Kidney (tissue), 14 donors: ENCODE results near the gene PYCR2. TPM values are rescaled to one million over a fixed set of nuclear protein-coding genes. Genes with fewer than 3 reads are reported as not detected.
A peak's percentile ranks its signal among the peaks of the same experiment; 100 is the strongest.

Experiments used
- DNase-seq, 5 donors: peaks; one replicate each; pipeline ENCODE4 v3.0.0-alpha.2; 2013 to 2020
- FAIRE-seq: peaks from 2 replicates; lab custom pipeline; 2012; peaks lifted over from hg19 to GRCh38; lab: Jason Lieb, UNC
- H3K27ac ChIP-seq, 2 donors: one replicate each; pipeline ENCODE4 v1.7.0; 2013; ENCODE audit warnings: low read depth in 2 of 2, low read length in 2 of 2, inconsistent platforms in 1 of 2
- H3K27me3 ChIP-seq: one replicate; pipeline ENCODE4 v1.7.1; 2013; ENCODE audit warnings: low read length, inconsistent platforms; ENCODE audit not compliant: control insufficient read depth, insufficient read depth
- H3K36me3 ChIP-seq, 3 donors: one replicate each; pipeline versions ENCODE4 v1.7.0 to v1.7.1; 2013; ENCODE audit warnings: low read length in 3 of 3, control low read depth in 1 of 3, inconsistent platforms in 1 of 3; ENCODE audit not compliant: insufficient read depth in 3 of 3, control insufficient read depth in 2 of 3
- H3K4me1 ChIP-seq, 3 donors: one replicate each; pipeline versions ENCODE4 v1.7.0 to v1.7.1; 2013; ENCODE audit warnings: low read length in 3 of 3, inconsistent platforms in 1 of 3, low read depth in 1 of 3; ENCODE audit not compliant: control insufficient read depth in 2 of 3, insufficient read depth in 2 of 3
- H3K4me3 ChIP-seq, 3 donors: one replicate each; pipeline versions ENCODE4 v1.7.0 to v1.8.1; 2013; ENCODE audit warnings: low read length in 3 of 3, control low read depth in 1 of 3, inconsistent platforms in 1 of 3
- H3K9ac ChIP-seq, 3 donors: one replicate each; pipeline versions ENCODE4 v1.7.0 to v1.7.1; 2013; ENCODE audit warnings: low read length in 3 of 3, control low read depth in 1 of 3, inconsistent platforms in 1 of 3
- H3K9me3 ChIP-seq, 3 donors: one replicate each; pipeline versions ENCODE4 v1.7.0 to v1.7.1; 2013; ENCODE audit warnings: low read length in 3 of 3, control low read depth in 1 of 3, inconsistent platforms in 1 of 3; ENCODE audit not compliant: control insufficient read depth in 2 of 3, insufficient read depth in 1 of 3
- intact Hi-C: fragments of 100-400 bp; cut with DNase I; formaldehyde crosslinking; loops from one replicate; pipeline ENCODE4 v1.11.1; 2022
- polyA plus RNA-seq: library from polyadenylated mRNA; stranded (reverse); fragments of 350-450 nt; fragmentation: Illumina TruSeq; extraction: RNeasy Lipid Tissue Mini Kit (QIAGEN cat#74804); gene quantifications from one replicate; pipeline ENCODE4 v1.2.3, GENCODE V29; 2014; ENCODE audit warnings: low read depth, low replicate concordance; ENCODE audit not compliant: insufficient read depth
- total RNA-seq: library from RNA; stranded (reverse); fragmentation: NEBNext Ultra II Directional; extraction: Animal tissue kit (Norgen Biotek cat#: 25700); gene quantifications from one replicate; pipeline ENCODE4 v1.2.1, GENCODE V29; 2021
- TF ChIP-seq, protein P1 (sequence below): IDR thresholded peaks from 3 replicates; pipeline ENCODE4 v1.5.1; 2012; ENCODE audit warnings: mild to moderate bottlenecking, moderate library complexity, borderline replicate concordance; ENCODE audit not compliant: insufficient read depth; ENCODE audit errors: extremely low read depth
- donor health status: control.
- donor health status: control.
- donor health status: control.
- donor health status: control.
- donor health status: control.
- donor health status: DM: yes; HTN: yes; CAD: no.
- donor health status: Normal renal cell carcinoma (clear cell type).

PYCR2 gene
- total and polyA plus RNA-seq, 2 donors from 2014 or later, result 72.4 to 79.3 TPM

DNA sequence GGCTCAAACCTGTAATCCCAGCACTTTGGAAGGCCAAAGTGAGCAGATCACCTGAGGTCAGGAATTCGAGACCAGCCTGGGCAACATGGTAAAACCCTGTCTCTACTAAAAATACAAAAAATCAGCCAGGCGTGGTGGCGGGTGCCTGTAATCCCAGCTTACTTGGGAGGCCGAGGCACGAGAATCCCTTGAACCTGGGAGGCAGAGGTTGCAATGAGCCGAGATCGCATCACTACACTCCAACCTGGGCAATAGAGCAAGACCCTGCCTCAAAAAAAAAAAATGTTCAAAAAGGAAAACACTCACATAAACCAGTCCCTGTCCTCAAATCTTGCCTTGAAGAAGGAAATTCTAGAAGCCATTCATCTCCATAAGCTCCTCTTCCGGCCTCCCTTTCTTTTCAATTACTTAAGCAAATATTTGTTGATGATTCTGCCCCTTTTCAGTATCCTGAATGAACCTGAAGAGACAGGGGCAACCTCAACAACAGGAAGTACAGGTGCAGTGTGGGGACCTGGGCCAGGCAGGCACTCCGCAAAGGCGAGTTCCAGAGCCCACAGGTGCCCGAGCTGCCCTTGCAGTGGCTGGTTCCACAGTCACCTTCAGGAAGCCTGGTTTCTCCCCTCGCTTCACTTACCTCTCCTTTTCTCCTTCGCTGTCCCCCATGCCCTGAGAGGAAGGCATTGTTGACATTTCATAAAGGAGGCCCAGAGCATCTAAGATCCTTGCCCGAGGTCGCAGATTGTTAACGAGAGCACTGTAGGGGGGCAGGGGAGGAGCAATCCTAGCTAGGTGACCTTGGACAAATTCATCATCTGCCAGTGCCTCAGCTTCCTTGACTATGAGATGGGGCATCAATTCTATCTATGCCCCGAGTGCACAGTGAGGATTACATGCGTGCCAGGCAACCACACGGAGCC, 26.2 kb downstream of the PYCR2 start:
- no peak overlapping the region for H3K9ac ChIP-seq
- no peak for DNase-seq
- no peaks in the 10 kb centered on the region for H3K27me3 ChIP-seq
- no peak for FAIRE-seq
- no peaks in the 10 kb centered on the region for H3K4me1 ChIP-seq
- no peak overlapping the region for H3K4me3 ChIP-seq
- H3K27ac ChIP-seq, result no peak overlapping the region
- H3K9me3 ChIP-seq, result no peaks in the 10 kb centered on the region
- H3K36me3 ChIP-seq, result no peaks in the 10 kb centered on the region
- intact Hi-C loops, result no loop called here
- TF ChIP-seq, protein P1, sequence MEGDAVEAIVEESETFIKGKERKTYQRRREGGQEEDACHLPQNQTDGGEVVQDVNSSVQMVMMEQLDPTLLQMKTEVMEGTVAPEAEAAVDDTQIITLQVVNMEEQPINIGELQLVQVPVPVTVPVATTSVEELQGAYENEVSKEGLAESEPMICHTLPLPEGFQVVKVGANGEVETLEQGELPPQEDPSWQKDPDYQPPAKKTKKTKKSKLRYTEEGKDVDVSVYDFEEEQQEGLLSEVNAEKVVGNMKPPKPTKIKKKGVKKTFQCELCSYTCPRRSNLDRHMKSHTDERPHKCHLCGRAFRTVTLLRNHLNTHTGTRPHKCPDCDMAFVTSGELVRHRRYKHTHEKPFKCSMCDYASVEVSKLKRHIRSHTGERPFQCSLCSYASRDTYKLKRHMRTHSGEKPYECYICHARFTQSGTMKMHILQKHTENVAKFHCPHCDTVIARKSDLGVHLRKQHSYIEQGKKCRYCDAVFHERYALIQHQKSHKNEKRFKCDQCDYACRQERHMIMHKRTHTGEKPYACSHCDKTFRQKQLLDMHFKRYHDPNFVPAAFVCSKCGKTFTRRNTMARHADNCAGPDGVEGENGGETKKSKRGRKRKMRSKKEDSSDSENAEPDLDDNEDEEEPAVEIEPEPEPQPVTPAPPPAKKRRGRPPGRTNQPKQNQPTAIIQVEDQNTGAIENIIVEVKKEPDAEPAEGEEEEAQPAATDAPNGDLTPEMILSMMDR, result no peak

DNA sequence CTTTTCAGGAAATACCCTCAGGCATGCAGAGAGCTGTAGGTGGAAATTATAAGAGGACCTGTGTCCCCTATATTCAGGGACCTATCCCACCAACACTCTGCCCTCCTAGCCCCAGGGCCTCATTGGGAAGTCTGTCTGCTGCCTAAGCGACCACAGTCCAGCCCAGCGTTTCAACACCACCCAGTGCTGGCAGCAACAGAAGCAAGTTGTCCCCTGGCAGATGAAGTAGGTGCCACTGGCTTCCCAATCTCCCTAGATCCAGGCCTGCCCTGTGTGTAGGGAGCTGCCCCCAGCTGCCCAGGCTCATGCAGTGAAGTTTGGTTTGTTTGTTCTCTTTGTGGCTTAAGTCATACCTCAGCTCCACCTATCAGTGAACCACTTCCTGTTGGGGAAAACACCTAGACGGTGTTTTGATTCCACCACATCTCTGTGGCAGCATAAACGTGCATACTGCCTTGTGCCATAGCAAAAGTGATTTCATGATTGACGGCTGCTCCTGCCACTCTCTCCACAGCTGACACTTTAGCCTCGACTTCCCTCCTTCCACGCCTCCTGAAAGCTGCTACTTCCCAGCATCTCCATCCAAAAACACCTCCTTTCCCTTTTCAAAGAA, 27.0 kb downstream of the PYCR2 start:
- no peak overlapping the region for H3K9ac ChIP-seq
- H3K27ac ChIP-seq, result no peak overlapping the region
- intact Hi-C loops, result no loop called here
- H3K4me3 ChIP-seq, result no peak overlapping the region
- FAIRE-seq (no peak), DNase-seq (peak in 1 of 5 donors; percentile 59)
- H3K4me1 ChIP-seq, result no peaks in the 10 kb centered on the region
- H3K27me3 ChIP-seq, result no peaks in the 10 kb centered on the region
- no peaks in the 10 kb centered on the region for H3K9me3 ChIP-seq
- H3K36me3 ChIP-seq, result no peaks in the 10 kb centered on the region
- TF ChIP-seq, protein P1, result no peak

DNA sequence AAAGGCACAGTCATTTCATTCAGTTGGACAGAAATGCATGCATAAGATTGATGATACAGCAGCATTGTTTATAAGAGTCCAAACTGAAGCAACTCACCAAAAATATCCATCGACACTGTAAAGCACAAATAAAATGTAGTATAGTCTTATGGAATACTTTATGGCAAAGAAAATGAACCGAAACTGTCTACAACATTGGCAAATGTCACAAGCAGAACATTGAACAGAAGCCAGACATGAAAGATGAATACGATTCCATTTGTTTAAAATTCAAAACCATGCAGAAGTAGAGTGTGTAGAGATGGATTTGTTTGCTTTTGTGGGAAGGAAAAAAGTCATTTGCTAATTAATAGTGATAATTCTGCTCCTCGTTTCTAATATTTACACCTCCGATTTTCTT, 27.6 kb downstream of the PYCR2 start:
- H3K27ac ChIP-seq, result no peak overlapping the region
- H3K9ac ChIP-seq, result no peak overlapping the region
- H3K9me3 ChIP-seq, result no peaks in the 10 kb centered on the region
- intact Hi-C loops, result no loop called here
- DNase-seq, result no peak
- H3K4me1 ChIP-seq, result no peaks in the 10 kb centered on the region
- no peak overlapping the region for H3K4me3 ChIP-seq
- no peaks in the 10 kb centered on the region for H3K36me3 ChIP-seq
- TF ChIP-seq, protein P1, result no peak
- no peaks in the 10 kb centered on the region for H3K27me3 ChIP-seq
- no peak for FAIRE-seq
